ENCODE results near the gene FAM174C.
A peak's percentile ranks its signal among the peaks of the same experiment; 100 is the strongest.

Gene FAM174C

DNA sequence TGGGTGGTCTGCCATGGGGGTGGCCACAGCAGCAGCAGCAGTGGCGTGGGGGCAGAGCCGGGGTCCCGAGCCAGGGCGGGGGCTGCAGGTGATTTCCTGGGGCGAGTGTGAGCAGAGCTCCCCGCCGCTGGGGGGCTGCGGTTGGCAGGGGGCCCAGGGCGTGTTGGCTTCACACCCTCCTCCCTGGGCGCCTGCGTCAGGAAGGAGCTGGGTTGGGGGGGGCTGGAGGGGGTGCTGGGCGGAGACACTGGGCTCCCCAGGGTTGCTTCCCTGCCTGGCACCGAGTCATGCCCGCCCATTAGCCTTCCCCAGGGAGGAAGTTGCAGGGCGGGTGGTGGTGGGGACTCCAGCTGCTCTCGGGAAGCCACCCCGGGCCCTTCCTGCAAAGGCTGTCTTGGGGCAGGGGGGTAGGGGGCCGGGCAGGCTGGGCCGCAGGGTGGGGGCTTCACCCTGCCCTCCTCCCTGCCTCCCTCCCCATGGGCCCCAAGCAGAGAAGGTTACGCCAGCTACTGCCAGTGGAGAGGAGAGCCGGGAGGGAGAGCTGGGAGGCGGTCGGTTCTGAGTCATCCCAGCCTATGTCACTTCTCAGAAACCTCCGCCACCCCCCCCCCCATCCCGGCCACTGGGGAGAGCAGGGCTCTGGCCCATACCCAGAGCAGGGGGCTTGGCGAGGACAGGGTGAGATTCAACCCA lies 22.4 kb upstream of the FAM174C start (continued):
- TF ChIP-seq, protein P1, sequence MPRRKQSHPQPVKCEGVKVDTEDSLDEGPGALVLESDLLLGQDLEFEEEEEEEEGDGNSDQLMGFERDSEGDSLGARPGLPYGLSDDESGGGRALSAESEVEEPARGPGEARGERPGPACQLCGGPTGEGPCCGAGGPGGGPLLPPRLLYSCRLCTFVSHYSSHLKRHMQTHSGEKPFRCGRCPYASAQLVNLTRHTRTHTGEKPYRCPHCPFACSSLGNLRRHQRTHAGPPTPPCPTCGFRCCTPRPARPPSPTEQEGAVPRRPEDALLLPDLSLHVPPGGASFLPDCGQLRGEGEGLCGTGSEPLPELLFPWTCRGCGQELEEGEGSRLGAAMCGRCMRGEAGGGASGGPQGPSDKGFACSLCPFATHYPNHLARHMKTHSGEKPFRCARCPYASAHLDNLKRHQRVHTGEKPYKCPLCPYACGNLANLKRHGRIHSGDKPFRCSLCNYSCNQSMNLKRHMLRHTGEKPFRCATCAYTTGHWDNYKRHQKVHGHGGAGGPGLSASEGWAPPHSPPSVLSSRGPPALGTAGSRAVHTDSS (tag by site-specific recombination; IDR thresholded peaks at IDR 0.05) = no peak
- TF ChIP-seq, protein P2, sequence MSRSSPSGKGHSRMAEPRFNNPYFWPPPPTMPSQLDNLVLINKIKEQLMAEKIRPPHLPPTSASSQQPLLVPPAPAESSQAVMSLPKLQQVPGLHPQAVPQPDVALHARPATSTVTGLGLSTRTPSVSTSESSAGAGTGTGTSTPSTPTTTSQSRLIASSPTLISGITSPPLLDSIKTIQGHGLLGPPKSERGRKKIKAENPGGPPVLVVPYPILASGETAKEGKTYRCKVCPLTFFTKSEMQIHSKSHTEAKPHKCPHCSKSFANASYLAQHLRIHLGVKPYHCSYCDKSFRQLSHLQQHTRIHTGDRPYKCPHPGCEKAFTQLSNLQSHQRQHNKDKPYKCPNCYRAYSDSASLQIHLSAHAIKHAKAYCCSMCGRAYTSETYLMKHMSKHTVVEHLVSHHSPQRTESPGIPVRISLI (tag by site-specific recombination; IDR thresholded peaks at IDR 0.05) = no peak
- TF ChIP-seq ZNF549 (tag by site-specific recombination; IDR thresholded peaks at IDR 0.05) = no peak
- TF ChIP-seq ZBTB48 (tag by site-specific recombination; IDR thresholded peaks at IDR 0.05) = 0 out of 2 replicates have a peak, but pooled peaks have one; percentile 28
- TF ChIP-seq ZEB2 (tag by site-specific recombination; IDR thresholded peaks at IDR 0.05) = peak; percentile 38; the same call in 1 of the 2 replicates
- peak; percentile 66 for TF ChIP-seq SP2 (tag by site-specific recombination; IDR thresholded peaks at IDR 0.05)
- TF ChIP-seq ZNF366 (tag by site-specific recombination; conservative IDR thresholded peaks at IDR 0.05) = peak; percentile 45; the same call in 1 of the 2 replicates
- no peak for TF ChIP-seq ZNF391 (tag by site-specific recombination; IDR thresholded peaks at IDR 0.05; ENCODE audit: borderline replicate concordance, low read depth)
- TF ChIP-seq ZNF664 (tag by site-specific recombination; IDR thresholded peaks at IDR 0.05) = no peak
- TF ChIP-seq, protein P3, sequence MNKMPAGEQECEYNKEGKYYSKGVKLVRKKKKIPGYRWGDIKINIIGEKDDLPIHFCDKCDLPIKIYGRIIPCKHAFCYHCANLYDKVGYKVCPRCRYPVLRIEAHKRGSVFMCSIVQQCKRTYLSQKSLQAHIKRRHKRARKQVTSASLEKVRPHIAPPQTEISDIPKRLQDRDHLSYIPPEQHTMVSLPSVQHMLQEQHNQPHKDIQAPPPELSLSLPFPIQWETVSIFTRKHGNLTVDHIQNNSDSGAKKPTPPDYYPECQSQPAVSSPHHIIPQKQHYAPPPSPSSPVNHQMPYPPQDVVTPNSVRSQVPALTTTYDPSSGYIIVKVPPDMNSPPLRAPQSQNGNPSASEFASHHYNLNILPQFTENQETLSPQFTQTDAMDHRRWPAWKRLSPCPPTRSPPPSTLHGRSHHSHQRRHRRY (tag by site-specific recombination; IDR thresholded peaks at IDR 0.05) = no peak
- no peak for TF ChIP-seq ZNF112 (tag by site-specific recombination; IDR thresholded peaks at IDR 0.05)
- 0 out of 2 replicates have a peak, but pooled peaks have one; percentile 39 for TF ChIP-seq ZNF24 (tag by site-specific recombination; IDR thresholded peaks at IDR 0.05)
- TF ChIP-seq, protein P4, sequence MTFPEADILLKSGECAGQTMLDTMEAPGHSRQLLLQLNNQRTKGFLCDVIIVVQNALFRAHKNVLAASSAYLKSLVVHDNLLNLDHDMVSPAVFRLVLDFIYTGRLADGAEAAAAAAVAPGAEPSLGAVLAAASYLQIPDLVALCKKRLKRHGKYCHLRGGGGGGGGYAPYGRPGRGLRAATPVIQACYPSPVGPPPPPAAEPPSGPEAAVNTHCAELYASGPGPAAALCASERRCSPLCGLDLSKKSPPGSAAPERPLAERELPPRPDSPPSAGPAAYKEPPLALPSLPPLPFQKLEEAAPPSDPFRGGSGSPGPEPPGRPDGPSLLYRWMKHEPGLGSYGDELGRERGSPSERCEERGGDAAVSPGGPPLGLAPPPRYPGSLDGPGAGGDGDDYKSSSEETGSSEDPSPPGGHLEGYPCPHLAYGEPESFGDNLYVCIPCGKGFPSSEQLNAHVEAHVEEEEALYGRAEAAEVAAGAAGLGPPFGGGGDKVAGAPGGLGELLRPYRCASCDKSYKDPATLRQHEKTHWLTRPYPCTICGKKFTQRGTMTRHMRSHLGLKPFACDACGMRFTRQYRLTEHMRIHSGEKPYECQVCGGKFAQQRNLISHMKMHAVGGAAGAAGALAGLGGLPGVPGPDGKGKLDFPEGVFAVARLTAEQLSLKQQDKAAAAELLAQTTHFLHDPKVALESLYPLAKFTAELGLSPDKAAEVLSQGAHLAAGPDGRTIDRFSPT (tag by site-specific recombination; IDR thresholded peaks at IDR 0.05) = peak; percentile 72
- TF ChIP-seq, protein P5, sequence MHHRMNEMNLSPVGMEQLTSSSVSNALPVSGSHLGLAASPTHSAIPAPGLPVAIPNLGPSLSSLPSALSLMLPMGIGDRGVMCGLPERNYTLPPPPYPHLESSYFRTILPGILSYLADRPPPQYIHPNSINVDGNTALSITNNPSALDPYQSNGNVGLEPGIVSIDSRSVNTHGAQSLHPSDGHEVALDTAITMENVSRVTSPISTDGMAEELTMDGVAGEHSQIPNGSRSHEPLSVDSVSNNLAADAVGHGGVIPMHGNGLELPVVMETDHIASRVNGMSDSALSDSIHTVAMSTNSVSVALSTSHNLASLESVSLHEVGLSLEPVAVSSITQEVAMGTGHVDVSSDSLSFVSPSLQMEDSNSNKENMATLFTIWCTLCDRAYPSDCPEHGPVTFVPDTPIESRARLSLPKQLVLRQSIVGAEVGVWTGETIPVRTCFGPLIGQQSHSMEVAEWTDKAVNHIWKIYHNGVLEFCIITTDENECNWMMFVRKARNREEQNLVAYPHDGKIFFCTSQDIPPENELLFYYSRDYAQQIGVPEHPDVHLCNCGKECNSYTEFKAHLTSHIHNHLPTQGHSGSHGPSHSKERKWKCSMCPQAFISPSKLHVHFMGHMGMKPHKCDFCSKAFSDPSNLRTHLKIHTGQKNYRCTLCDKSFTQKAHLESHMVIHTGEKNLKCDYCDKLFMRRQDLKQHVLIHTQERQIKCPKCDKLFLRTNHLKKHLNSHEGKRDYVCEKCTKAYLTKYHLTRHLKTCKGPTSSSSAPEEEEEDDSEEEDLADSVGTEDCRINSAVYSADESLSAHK (tag by site-specific recombination; IDR thresholded peaks at IDR 0.05) = peak; percentile 38; the same call in 1 of the 2 replicates
- TF ChIP-seq, protein P6, sequence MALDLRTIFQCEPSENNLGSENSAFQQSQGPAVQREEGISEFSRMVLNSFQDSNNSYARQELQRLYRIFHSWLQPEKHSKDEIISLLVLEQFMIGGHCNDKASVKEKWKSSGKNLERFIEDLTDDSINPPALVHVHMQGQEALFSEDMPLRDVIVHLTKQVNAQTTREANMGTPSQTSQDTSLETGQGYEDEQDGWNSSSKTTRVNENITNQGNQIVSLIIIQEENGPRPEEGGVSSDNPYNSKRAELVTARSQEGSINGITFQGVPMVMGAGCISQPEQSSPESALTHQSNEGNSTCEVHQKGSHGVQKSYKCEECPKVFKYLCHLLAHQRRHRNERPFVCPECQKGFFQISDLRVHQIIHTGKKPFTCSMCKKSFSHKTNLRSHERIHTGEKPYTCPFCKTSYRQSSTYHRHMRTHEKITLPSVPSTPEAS (tag by site-specific recombination; IDR thresholded peaks at IDR 0.05) = no peak
- no peak for TF ChIP-seq ZFP3 (tag by site-specific recombination; IDR thresholded peaks at IDR 0.05; ENCODE audit: low read depth)
- peak; percentile 85 for TF ChIP-seq WT1 (tag by site-specific recombination; IDR thresholded peaks at IDR 0.05)
- TF ChIP-seq, protein P7, sequence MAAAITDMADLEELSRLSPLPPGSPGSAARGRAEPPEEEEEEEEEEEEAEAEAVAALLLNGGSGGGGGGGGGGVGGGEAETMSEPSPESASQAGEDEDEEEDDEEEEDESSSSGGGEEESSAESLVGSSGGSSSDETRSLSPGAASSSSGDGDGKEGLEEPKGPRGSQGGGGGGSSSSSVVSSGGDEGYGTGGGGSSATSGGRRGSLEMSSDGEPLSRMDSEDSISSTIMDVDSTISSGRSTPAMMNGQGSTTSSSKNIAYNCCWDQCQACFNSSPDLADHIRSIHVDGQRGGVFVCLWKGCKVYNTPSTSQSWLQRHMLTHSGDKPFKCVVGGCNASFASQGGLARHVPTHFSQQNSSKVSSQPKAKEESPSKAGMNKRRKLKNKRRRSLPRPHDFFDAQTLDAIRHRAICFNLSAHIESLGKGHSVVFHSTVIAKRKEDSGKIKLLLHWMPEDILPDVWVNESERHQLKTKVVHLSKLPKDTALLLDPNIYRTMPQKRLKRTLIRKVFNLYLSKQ (tag by site-specific recombination; IDR thresholded peaks at IDR 0.05; ENCODE audit: borderline replicate concordance) = no peak
- TF ChIP-seq, protein P8, sequence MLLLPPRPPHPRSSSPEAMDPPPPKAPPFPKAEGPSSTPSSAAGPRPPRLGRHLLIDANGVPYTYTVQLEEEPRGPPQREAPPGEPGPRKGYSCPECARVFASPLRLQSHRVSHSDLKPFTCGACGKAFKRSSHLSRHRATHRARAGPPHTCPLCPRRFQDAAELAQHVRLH (tag by site-specific recombination; IDR thresholded peaks at IDR 0.05) = no peak
- TF ChIP-seq, protein P9, sequence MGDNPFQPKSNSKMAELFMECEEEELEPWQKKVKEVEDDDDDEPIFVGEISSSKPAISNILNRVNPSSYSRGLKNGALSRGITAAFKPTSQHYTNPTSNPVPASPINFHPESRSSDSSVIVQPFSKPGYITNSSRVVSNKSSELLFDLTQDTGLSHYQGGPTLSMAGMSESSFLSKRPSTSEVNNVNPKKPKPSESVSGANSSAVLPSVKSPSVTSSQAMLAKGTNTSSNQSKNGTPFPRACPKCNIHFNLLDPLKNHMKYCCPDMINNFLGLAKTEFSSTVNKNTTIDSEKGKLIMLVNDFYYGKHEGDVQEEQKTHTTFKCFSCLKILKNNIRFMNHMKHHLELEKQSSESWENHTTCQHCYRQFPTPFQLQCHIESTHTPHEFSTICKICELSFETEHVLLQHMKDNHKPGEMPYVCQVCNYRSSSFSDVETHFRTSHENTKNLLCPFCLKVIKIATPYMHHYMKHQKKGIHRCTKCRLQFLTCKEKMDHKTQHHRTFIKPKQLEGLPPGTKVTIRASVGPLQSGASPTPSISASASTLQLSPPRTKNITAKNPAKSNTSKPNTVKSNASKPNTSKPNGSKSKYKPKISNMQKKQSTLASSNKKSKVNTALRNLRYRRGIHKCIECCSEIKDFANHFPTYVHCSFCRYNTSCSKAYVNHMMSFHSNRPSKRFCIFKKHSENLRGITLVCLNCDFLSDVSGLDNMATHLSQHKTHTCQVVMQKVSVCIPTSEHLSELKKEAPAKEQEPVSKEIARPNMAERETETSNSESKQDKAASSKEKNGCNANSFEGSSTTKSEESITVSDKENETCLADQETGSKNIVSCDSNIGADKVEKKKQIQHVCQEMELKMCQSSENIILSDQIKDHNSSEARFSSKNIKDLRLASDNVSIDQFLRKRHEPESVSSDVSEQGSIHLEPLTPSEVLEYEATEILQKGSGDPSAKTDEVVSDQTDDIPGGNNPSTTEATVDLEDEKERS (tag by site-specific recombination; IDR thresholded peaks at IDR 0.05) = no peak
- TF ChIP-seq, protein P10, sequence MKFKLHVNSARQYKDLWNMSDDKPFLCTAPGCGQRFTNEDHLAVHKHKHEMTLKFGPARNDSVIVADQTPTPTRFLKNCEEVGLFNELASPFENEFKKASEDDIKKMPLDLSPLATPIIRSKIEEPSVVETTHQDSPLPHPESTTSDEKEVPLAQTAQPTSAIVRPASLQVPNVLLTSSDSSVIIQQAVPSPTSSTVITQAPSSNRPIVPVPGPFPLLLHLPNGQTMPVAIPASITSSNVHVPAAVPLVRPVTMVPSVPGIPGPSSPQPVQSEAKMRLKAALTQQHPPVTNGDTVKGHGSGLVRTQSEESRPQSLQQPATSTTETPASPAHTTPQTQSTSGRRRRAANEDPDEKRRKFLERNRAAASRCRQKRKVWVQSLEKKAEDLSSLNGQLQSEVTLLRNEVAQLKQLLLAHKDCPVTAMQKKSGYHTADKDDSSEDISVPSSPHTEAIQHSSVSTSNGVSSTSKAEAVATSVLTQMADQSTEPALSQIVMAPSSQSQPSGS (tag by site-specific recombination; IDR thresholded peaks at IDR 0.05; ENCODE audit: low read depth) = no peak
